ENCODE data around the gene MYL1. TPM values are rescaled to one million over a fixed set of nuclear protein-coding genes. Genes with fewer than 3 reads are reported as not detected.

Gene MYL1
- polyA plus RNA-seq, 1 donor (not counting 4 experiments of a cell fraction or from before 2014, with no cell fraction given), result not detected

DNA sequence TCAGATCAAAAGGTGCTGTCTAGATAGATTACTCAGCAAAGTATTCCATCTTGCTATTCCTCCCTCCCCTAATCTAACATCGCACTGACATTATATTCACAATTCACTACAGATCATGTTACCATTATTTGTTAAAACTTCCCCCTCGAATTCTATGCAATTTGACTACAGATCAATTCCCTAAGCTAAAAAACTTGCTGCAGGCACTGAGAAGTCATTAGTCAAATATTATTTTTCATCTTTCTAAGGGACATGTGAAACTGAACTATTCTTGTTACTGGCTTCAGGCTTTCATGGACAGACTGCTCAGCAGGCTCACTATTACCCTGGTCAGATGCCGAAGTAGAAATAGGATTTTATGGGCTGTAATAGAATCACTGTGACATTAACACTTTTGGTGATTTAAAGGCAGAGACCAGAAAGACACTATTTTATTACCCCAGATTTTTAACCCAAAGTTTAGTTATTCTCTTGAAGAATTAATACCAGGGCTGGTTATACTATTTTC is 15.1 kb downstream of the MYL1 start:
- dilution Hi-C loops (cut with MboI; ENCODE audit: extremely low pct_ligation_motif_present, low sequenced_read_pairs), result no loop called here
- TF ChIP-seq, protein P1, sequence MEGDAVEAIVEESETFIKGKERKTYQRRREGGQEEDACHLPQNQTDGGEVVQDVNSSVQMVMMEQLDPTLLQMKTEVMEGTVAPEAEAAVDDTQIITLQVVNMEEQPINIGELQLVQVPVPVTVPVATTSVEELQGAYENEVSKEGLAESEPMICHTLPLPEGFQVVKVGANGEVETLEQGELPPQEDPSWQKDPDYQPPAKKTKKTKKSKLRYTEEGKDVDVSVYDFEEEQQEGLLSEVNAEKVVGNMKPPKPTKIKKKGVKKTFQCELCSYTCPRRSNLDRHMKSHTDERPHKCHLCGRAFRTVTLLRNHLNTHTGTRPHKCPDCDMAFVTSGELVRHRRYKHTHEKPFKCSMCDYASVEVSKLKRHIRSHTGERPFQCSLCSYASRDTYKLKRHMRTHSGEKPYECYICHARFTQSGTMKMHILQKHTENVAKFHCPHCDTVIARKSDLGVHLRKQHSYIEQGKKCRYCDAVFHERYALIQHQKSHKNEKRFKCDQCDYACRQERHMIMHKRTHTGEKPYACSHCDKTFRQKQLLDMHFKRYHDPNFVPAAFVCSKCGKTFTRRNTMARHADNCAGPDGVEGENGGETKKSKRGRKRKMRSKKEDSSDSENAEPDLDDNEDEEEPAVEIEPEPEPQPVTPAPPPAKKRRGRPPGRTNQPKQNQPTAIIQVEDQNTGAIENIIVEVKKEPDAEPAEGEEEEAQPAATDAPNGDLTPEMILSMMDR (optimal IDR thresholded peaks at IDR 0.05 in 1 of 3, IDR thresholded peaks at IDR 0.05 in 1 of 3, conservative IDR thresholded peaks at IDR 0.05 in 1 of 3; ENCODE audit: extremely low read depth in 1 of 3, insufficient read depth in 2 of 3, low read length in 3 of 3), result no peak
- TF ChIP-seq EZH2 (IDR thresholded peaks at IDR 0.05; ENCODE audit: low read length), result no peak

DNA sequence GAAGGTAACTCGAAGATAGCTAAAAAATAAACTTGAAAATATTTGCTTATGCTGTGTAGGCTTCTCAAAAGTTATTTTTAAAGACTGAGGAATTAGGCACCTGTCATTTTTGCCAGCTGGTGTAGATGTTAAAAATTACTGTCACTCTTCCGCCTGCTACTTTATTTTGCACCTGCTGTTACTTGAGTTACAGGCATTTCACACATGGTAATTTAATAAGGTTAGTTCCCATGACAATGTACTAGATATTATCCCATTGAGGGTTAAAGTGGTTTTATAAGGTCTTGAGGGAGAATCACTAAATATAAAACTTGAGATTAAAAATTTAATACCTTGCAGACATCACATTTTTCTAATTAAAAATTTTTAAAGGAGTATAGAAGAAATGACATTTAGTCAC is 26.6 kb downstream of the MYL1 start:
- Histone ChIP-seq H3K9ac (ENCODE audit: control insufficient read depth, extremely low read depth, insufficient read depth, low read length) (no peak overlapping the region), H3K36me3 (ENCODE audit: control insufficient read depth in 2 of 2, extremely low read depth in 1 of 2, insufficient read depth in 2 of 2, low read length in 2 of 2) (no peaks in the 10 kb centered on the region), H3K27me3 (ENCODE audit: control insufficient read depth, extremely low read depth, insufficient read depth, low read length) (no peaks in the 10 kb centered on the region), H3K27ac (ENCODE audit: control insufficient read depth, insufficient read depth, low read length) (no peak overlapping the region), H3K9me3 (ENCODE audit: control insufficient read depth, low read depth, low read length) (no peaks in the 10 kb centered on the region), H3K4me2 (ENCODE audit: control insufficient read depth, extremely low read depth, insufficient read depth, low read depth, low read length) (no peak overlapping the region), H3K4me1 (ENCODE audit: control insufficient read depth, extremely low read depth, insufficient read depth, low read length) (no peaks in the 10 kb centered on the region), H4K20me1 (ENCODE audit: control insufficient read depth, extremely low read depth, insufficient read depth, low read length) (no peaks in the 10 kb centered on the region), H3K79me2 (ENCODE audit: control insufficient read depth, insufficient read depth, low read length) (no peaks in the 10 kb centered on the region), H2AFZ (ENCODE audit: control insufficient read depth, low read length) (no peak overlapping the region), H3K9me1 (ENCODE audit: control insufficient read depth, extremely low read depth, insufficient read depth, low read length) (no peaks in the 10 kb centered on the region), H3K4me3 (ENCODE audit: control insufficient read depth in 2 of 3, extremely low read depth in 1 of 3, insufficient read depth in 2 of 3, low read depth in 1 of 3, low read length in 3 of 3) (no peak overlapping the region)
- FAIRE-seq, result no peak
- no peak for DNase-seq (ENCODE audit: low read depth, low spot score)
- TF ChIP-seq, protein P1 (optimal IDR thresholded peaks at IDR 0.05 in 1 of 3, IDR thresholded peaks at IDR 0.05 in 1 of 3, conservative IDR thresholded peaks at IDR 0.05 in 1 of 3; ENCODE audit: extremely low read depth in 1 of 3, insufficient read depth in 2 of 3, low read length in 3 of 3), result no peak
- dilution Hi-C loops (cut with MboI; ENCODE audit: extremely low pct_ligation_motif_present, low sequenced_read_pairs), result no loop called here

More for the DNA sequence above, 15.1 kb downstream of the MYL1 start:
- Histone ChIP-seq H3K4me2 (ENCODE audit: control insufficient read depth, extremely low read depth, insufficient read depth, low read depth, low read length) (no peak overlapping the region), H4K20me1 (ENCODE audit: control insufficient read depth, extremely low read depth, insufficient read depth, low read length) (no peaks in the 10 kb centered on the region), H3K9ac (ENCODE audit: control insufficient read depth, extremely low read depth, insufficient read depth, low read length) (no peak overlapping the region), H3K9me1 (ENCODE audit: control insufficient read depth, extremely low read depth, insufficient read depth, low read length) (no peaks in the 10 kb centered on the region), H3K79me2 (ENCODE audit: control insufficient read depth, insufficient read depth, low read length) (no peaks in the 10 kb centered on the region), H3K9me3 (ENCODE audit: control insufficient read depth, low read depth, low read length) (no peaks in the 10 kb centered on the region), H2AFZ (ENCODE audit: control insufficient read depth, low read length) (no peak overlapping the region), H3K27me3 (ENCODE audit: control insufficient read depth, extremely low read depth, insufficient read depth, low read length) (no peaks in the 10 kb centered on the region), H3K4me1 (ENCODE audit: control insufficient read depth, extremely low read depth, insufficient read depth, low read length) (no peaks in the 10 kb centered on the region), H3K27ac (ENCODE audit: control insufficient read depth, insufficient read depth, low read length) (no peak overlapping the region), H3K4me3 (ENCODE audit: control insufficient read depth in 2 of 3, extremely low read depth in 1 of 3, insufficient read depth in 2 of 3, low read depth in 1 of 3, low read length in 3 of 3) (no peak overlapping the region), H3K36me3 (ENCODE audit: control insufficient read depth in 2 of 2, extremely low read depth in 1 of 2, insufficient read depth in 2 of 2, low read length in 2 of 2) (no peaks in the 10 kb centered on the region)
- DNase-seq (ENCODE audit: low read depth, low spot score) (no peak), FAIRE-seq (no peak)

All from keratinocyte (primary cell).